Cardiac fibroblast (primary cell): ENCODE measurements around the gene RTEL1.
"Not testable (repeated sequence)": the region's sequence is repeated elsewhere in the genome, so short reads cannot be mapped to it uniquely, and the experiment has no call there.

Source experiments
- DNase-seq, 2 donors: peaks; one replicate each; pipeline versions ENCODE4 v3.0.0 to v3.0.0-alpha.2; 2010; ENCODE audit warnings: low read depth in 2 of 2
- H3K4me3 ChIP-seq, 2 donors: replicated peaks in 1 of 2; 1 replicate in 1 of 2; 2 replicates in 1 of 2; pipeline ENCODE4 v1.5.1; 2011; ENCODE audit warnings: low read depth in 2 of 2, low read length in 2 of 2, mild to moderate bottlenecking in 2 of 2, moderate library complexity in 1 of 2
- TF ChIP-seq, protein P1 (sequence below): IDR thresholded peaks from one replicate; pipeline ENCODE4 v1.5.1; 2011; ENCODE audit warnings: low read depth, mild to moderate bottlenecking, low read length, inconsistent platforms

The RTEL1 gene

DNA sequence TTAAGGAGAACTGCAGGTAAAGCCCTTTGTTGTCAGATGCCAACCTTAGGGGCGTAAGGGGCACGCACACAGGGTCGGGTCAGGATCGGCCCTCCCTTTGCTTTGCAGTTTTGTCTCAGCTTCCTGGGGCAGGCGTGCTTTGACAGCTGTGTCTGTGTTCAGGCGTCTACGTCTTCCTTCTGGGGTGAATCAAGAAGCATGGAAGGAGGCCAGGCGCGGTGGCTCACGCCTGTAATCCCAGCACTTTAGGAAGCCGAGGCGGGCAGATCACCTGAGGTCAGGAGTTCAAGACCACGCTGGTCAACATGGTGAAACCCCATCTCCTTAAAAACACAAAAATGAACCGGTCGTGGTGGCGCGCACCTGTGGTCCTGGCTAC lies 51.0 kb downstream of the RTEL1 start:
- DNase-seq, result no peak
- TF ChIP-seq, protein P1, sequence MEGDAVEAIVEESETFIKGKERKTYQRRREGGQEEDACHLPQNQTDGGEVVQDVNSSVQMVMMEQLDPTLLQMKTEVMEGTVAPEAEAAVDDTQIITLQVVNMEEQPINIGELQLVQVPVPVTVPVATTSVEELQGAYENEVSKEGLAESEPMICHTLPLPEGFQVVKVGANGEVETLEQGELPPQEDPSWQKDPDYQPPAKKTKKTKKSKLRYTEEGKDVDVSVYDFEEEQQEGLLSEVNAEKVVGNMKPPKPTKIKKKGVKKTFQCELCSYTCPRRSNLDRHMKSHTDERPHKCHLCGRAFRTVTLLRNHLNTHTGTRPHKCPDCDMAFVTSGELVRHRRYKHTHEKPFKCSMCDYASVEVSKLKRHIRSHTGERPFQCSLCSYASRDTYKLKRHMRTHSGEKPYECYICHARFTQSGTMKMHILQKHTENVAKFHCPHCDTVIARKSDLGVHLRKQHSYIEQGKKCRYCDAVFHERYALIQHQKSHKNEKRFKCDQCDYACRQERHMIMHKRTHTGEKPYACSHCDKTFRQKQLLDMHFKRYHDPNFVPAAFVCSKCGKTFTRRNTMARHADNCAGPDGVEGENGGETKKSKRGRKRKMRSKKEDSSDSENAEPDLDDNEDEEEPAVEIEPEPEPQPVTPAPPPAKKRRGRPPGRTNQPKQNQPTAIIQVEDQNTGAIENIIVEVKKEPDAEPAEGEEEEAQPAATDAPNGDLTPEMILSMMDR, result no peak
- H3K4me3 ChIP-seq, result peak overlapping the region; percentile 81 to 83

DNA sequence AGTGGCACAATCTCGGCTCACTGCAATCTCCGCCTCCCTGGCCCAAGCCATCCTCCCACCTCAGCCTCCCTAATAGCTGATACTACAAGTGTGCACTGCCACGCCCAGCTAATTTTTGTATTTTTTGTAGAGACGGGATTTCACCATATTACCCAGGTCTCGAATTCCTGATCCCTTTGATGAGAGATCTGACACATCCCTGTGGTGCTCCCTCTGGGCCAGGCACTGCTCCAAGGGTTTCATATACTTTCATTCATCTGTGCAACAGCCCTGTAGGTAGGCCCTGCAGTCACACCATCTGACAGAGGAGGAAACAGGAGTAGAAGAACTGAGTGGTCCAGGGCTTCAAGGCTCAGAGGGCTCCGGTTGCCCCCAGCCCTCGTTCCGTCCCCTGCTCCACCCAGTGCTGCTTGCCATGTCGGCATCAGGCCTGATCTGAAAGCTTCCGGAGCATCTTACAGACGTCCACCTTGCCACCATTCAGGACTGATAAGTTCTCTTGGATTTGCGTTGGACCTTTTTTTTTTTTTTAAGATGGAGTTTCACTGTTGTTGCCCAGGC lies 53.1 kb downstream of the RTEL1 start:
- TF ChIP-seq, protein P1, result no peak
- no peak for DNase-seq
- no peak overlapping the region for H3K4me3 ChIP-seq

DNA sequence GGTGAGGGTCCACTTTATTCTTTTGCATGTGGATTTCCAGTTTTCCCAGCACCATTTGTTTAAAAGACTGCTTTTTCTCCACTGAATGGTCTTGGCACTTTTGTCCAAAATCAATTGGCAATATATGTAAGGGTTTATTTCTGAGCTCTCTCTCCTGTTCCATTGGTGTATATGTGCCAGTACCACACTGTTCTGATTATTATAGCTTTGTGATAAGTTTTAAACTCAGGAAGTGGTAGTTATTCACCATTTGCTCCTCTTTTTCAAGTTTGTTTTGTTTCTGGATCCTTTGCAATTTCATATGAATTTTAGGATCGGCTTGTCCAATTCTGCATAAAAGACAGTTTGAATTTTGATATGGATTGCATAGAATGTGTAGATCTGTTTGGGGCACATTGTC lies 54.1 kb downstream of the RTEL1 start:
- TF ChIP-seq, protein P1, result no peak
- DNase-seq, result no peak
- no peak overlapping the region for H3K4me3 ChIP-seq

DNA sequence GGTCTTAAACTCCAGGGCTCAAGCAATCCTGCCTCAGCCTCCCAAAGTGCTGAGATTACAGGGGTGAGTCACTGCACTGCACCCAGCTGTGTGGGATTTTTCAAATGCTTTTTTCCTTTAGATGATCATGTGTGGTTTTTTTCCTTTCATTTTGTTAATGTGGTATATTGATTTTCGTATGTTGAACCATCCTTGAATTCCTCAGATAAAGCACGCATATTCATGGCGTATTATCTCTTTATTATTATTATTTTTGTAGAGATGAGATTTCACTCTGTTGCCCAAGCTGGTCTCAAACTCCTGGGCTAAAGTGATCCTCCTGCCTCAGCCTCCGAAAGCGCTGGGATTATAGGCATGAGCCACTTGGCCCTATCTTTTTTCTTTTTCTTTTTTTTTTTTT lies 56.7 kb downstream of the RTEL1 start:
- no peak for DNase-seq
- H3K4me3 ChIP-seq, result no peak overlapping the region
- TF ChIP-seq, protein P1, result no peak

DNA sequence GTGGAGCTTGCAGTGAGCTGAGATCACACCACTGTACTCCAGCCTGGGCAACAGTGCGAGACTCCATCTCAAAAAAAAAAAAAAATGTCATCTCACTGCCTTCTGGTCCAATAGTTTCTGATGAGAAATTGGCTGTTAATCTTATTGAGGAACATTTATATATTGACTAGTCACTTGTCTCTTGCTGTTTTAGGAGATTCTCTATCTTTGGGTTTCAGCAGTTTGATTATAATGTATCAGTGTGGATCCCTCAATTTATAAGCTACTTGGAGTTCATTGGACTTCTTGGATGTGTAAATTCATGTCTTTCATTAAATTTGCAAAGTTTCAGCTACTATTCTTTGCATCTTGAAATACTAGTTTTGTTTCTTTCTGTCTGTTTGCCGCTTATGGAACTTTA lies 60.9 kb downstream of the RTEL1 start:
- TF ChIP-seq, protein P1, result no peak
- no peak overlapping the region for H3K4me3 ChIP-seq
- DNase-seq, result no peak

DNA sequence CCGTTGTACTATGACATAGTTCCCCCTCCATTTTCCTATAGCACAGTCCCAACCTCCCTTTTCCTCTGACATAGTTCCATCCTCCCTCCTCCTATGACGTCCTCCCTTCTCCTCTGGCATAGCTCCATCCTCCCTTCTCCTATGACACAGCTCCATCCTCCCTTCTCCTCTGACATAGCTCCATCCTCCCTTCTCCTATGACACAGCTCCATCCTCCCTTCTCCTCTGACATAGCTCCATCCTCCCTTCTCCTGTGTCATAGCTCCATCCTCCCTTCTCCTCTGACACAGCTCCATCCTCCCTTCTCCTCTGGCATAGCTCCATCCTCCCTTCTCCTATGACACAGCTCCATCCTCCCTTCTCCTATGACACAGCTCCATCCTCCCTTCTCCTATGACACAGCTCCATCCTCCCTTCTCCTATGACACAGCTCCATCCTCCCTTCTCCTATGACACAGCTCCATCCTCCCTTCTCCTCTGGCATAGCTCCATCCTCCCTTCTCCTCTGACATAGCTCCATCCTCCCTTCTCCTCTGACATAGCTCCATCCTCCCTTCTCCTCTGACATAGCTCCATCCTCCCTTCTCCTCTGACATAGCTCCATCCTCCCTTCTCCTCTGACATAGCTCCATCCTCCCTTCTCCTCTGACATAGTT lies 65.0 kb downstream of the RTEL1 start:
- H3K4me3 ChIP-seq, result not testable (repeated sequence)

DNA sequence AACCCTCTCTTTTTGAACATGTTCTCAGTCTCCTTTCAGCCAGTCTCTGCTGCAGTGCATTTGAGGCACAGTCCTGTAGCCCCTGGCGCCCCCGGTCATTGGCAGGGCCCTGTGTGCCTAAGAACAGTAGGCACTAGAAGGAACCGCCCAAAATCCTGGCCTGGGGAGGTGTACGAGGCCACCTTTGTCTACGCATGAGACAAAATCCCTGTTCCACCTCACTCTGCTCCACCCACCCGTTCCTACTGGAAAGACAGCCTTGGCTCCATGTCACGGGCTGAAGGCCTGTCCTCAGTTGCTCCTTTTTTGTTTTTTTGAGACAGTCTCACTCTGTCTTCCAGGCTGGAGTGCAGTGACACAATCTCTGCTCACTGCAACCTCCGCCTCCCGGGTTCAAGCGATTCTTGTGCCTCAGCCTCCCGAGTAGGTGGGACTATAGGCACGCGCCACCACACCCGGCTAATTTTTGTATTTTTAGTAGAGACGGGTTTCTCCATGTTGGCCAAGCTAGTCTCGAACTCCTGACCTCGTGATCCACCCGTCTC lies 72.1 kb downstream of the RTEL1 start:
- not testable (repeated sequence) for H3K4me3 ChIP-seq, DNase-seq

More for the DNA sequence above, 65.0 kb downstream of the RTEL1 start:
- DNase-seq, result peak in 1 of 2 donors; percentile 51

DNA sequence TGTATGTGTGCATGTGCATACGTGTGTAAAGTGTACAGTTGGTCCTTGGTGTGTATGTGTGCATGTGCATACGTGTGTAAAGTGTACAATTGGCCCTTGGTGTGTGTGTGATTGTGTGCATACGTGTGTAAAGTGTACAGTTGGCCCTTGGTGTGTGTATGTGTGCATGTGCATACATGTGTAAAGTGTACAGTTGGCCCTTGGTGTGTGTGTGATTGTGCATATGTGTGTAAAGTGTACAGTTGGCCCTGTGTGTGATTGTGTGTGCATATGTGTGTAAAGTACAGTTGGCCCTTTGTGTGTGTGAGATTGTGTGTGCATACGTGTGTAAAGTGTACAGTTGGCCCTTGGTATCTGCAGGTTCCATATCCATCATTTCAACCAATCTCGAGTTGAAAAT lies 73.3 kb downstream of the RTEL1 start:
- no peak overlapping the region for H3K4me3 ChIP-seq
- TF ChIP-seq, protein P1, result no peak
- no peak for DNase-seq
